Testis (tissue), 2 donors: ENCODE measurements around the gene MAGI2.

Experiments used
- CTCF ChIP-seq, 3 experiments: fragments of 450-650 bp in 2 of 3; fragments of 200-600 bp in 1 of 3; sonication (generic) in 1 of 3; IDR thresholded peaks; one replicate each; pipeline ENCODE4 v1.5.1; 2016 to 2019; ENCODE audit warnings: antibody characterized with exemption in 3 of 3, mild to moderate bottlenecking in 2 of 3, moderate library complexity in 1 of 3
- POLR2A ChIP-seq: fragments of 450-650 bp; IDR thresholded peaks from one replicate; pipeline ENCODE4 v1.6.1; 2017; ENCODE audit warnings: antibody characterized with exemption, mild to moderate bottlenecking, moderate library complexity

- TF ChIP-seq CTCF (IDR thresholded peaks at IDR 0.05) (no peak), POLR2A (no peak)
Measured at GRCh38 chr7:78350391-78350790, 1103.1 kb downstream of the MAGI2 start.
